ENCODE results near the gene SOD3.

Gene SOD3

DNA sequence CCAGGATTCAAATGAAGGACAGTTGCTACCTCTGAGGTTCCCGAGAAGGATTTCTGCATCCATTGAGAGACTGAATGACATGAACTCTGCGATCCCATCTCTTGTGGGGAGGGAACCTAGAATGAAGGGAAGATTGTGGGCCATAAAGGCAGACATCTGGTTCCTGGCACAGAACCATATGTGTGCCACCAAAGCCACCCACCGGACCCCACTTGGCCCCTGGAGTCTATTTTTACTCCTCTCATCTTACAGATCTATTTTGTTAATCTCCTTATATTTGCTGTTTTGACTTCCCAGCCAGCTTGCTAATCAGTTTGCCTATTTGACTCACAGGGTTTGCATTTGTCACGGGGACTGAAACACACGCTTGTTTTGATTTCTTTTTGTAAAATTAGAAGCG is 7.3 kb downstream of the SOD3 start:
- no peak for DNase-seq

DNA sequence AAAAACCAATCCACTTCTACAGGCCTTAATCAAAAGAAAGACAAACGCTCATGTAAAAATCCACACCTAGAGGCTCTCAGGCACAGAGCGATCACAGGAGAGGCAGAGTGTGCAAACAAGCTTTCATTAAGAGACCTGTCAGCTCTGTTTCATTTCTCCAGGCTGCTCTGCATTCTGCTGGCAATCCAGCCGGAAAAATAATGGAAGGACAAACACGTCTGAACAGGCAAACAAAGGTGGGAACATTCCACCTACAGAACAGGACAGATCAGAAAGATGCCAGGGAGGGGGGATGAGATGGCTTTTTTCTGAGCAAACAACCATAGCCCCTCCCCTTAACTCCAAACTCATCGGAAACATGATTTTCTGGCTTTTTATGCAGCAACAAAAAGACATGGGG is 9.7 kb downstream of the SOD3 start:
- no peak for DNase-seq

DNA sequence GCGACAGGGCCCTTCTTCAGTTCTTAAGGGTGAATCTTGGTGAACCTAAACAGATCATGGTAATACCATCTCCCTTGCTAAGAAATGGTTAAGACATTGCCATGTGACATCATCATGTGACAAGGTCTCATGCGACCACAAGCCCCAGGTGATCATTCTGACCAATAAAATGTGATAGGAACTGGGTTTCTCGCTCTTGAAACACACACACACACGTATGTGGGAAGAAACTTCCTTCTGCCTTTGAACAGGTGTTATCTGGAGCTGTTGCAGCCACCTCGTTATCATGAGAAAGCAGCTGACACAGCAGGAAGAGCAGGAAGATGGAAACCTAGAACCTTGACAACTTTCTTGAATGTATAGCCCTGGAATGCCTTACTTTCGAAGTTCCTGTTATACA is 10.2 kb downstream of the SOD3 start:
- no peak for DNase-seq

DNA sequence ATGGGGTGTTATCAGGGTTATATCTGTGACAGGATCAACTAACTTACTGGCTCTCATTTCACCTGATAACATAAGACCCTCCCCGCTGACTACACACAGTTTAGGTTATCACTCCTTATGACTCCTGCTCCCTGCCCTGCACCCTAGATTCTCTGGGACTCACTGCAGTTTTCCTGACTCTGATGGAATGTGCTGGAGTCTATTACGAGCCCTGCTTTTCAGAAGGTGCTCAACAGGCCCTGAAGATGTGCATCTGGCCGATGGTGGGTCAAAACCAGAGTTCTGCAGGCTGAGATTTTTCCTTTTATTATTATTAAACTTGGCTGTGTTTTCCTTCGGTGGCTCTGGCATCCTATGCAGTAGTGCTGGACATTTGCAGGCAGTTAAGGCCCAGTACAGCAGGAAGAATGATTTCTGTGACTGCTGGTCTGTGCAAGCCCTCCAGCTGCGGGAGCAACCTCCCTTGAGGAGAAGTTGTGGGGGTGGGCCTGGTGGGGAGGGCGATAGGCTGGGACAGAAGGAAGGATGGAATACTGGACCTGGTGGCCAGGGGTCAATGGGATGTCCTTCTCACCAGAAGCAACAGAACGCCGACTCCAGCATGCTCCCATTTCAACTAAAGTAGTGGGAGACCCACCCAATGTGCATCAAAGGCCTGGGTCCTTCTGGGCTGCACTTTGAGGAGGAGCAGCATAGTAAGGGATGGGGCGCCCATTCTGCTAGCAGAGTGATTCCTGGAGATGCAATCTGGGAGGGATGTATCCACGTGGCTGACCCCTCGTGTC is 11.0 kb downstream of the SOD3 start:
- no peak for DNase-seq

DNA sequence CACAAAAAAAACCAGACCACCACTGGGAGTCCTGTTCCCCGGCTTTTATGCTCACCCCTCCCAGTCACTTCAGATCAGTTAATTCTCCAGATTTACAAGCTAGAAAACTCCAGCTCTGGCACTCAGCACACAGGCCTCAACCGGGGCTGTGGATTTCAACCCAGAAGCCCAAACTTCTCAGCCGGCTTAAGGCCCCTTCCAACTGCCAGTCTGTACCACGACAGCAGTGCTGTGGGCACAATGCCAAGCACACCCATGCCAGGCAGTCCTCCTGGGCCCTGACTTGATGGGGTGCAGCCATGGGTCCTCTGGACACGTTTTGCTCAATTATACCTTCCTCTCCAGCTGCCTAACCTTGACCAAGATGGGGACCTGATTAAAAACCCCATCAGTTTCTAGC is 12.2 kb downstream of the SOD3 start:
- no peak for DNase-seq

DNA sequence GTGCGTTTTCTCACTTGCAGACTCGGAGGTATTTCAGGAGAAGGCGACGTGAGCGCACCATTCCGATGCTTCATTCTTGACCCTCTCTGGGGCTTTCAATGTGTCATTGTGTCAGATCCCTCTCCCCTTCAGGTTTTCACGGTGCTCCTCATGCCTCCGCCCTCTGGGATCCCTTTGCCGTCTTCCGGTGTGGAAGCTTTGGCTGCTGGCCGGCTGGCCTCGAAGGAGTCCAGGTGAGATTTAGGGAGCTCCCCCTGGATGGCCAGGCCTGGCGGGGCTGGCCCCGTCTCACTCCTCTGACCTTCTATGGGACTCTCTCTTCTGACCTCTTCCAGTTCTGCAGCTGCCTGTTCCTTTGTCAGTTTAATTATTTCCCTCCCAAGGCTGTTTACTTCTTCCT is 12.9 kb downstream of the SOD3 start:
- DNase-seq, result no peak

GRCh38 chr4:24808955-24809354 is 13.6 kb downstream of the SOD3 start:
- no peak for DNase-seq

DNA sequence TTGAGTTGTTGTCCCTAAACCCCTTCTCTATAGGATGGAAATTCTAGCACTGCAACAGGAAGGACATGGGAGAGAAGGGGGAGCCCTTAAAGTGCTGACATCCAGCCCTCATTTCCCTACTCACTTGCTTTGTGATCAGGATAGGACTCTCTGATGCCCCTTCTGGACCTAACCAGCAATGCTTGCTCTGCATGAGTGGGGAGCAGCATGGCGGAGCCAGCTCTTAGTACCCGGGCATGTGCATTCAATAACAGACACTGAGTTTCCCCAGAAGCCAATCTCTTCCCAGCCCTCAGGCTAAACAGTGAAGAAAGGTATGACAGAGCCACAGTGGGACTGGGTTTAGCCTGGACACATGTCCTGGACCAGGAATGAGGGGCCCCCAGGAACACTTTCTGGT is 14.0 kb downstream of the SOD3 start:
- DNase-seq, result peak in 1 of 4 experiments; percentile 25

GRCh38 chr4:24809815-24810405 is 14.5 kb downstream of the SOD3 start:
- DNase-seq, result peak in 1 of 4 experiments; percentile 14

DNA sequence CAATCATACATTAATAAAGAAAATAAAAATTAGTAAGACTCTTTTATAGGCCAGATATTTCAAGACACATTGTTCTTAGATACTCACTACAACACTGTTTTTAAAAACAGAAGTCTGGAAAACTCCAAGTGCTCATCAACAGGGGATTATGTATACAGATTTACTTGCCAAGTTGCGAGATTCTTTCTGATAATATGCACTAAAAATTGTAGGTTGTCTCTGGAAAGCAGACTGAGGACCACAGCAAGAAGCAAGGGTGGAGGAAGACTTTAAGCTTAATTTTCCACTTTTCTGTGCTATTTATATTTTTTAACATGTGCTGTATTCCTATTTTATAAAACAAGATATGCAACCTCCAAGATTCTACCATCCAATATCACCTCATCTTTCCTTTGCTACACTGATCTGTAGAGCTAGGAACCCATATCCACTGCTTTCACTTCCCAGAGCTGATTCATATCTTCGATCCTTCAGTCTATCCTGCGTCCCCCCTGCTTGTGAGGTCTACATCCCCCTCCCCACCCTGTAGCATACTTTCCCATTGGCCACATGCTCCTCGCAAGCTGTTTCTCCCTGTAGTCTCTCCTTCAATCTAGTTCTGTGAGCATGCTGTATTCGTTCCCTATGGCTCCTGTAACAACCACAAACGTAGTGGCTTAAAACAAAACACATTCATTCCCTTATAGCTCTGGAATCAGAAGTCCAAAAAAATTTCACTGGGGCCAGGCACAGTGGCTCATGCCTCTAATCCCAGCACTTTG is 15.7 kb downstream of the SOD3 start:
- no peak for DNase-seq

- DNase-seq, result no peak
Measured at GRCh38 chr4:24813732-24814131, 18.4 kb downstream of the SOD3 start.

DNA sequence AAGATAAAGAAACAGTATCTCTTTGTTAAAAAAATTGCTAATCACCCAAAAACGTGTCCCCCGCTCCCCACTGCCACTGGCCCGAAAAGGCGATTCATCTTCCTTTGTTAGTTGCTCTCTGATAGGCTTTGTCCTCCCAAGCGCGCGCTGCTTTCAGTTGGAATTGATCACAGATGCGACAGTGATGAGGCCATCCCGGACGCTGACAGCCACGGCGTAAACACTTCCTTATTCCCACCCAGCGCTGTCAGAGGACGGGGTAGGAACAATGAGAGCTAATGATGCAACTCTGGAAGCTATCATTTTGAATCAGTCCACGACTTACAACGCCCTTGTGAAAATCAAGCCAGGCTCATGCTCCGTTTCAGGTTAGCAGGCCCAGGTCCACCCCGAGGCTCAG is 21.4 kb downstream of the SOD3 start:
- no peak for DNase-seq

- no peak for DNase-seq
Measured at GRCh38 chr4:24820541-24820940, 25.2 kb downstream of the SOD3 start.

- DNase-seq, result no peak
Measured at GRCh38 chr4:24824720-24825119, 29.3 kb downstream of the SOD3 start.

GRCh38 chr4:24831637-24832036 is 36.3 kb downstream of the SOD3 start:
- DNase-seq, result no peak

GRCh38 chr4:24835696-24836095 is 40.3 kb downstream of the SOD3 start:
- no peak for DNase-seq

- peak in 3 of 4 experiments; percentile 10 to 13 (median 12) for DNase-seq
Measured at GRCh38 chr4:24836661-24837242, 41.4 kb downstream of the SOD3 start.

GRCh38 chr4:24837336-24837735 is 42.0 kb downstream of the SOD3 start:
- no peak for DNase-seq

DNA sequence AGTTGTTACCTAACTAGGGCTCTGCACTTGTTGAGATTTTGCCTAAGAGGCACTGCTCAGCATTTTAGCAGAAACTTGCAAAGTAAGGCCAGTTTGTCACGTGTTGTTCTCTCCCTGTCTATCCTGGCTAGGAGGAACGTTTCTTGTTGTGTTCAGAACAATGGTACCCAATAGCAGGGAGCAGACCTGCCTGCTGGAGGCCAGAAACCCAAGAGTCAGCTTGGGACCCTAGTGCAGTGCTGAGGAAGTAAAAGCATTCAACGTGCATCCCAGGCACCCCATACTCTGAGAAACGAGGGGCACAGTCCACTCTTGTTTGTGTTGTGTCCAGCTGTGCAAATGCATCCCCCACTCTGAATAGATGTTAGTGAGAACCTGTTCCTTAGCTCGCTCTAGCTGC is 42.4 kb downstream of the SOD3 start:
- no peak for DNase-seq

DNA sequence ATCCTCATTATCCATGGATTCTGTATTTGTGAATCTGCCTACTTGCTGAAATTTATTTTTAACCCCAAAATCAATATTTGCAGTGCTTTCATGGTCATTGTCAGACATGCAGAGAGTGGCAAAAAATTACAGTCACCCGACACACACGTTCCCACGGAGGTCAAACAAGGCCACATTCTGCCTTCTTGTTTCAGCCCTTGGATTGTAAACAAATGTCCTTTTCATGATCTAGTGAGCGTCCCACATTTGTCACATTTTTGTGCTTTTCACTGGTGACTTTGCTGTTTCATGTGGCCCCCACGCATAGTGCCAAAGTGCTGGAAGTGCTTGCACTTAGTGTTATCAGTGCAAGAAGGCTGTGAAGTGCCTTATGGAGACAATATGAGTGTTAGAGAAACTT is 45.0 kb downstream of the SOD3 start:
- DNase-seq, result no peak

DNA sequence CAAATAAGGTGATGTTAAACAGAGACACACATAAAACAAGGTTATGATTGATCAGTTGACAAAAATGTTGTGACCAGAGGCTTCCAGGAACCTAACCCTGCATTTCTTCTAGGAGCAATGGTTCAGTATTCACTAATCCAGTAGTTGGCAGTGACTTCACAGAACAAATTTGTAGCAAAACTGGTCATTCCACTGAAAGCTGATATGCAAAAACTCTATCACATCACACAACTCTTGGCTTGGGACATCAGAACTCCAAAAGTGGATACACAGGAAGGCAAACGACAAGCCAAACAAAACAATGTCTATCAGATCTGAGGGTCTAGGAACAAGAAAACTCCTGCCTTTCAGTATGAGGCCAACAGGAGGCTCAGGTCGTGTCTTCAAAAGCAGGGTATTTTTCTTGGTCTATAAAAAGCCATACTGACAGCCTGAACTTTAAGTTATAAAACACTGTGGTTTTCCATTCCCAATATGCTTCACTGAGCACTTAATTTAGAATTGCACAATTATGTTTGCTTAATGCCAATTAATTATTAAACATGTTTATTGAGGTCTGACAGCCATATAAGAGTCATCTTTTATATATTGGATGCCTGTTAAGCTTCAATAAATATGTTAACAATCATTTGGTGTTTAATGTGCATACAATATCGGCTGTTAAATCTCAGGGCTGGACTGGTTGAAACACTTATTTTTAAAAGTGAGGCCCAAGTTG is 45.6 kb downstream of the SOD3 start:
- DNase-seq, result no peak

- DNase-seq, result no peak
Measured at GRCh38 chr4:24842356-24842755, 47.0 kb downstream of the SOD3 start.

DNA sequence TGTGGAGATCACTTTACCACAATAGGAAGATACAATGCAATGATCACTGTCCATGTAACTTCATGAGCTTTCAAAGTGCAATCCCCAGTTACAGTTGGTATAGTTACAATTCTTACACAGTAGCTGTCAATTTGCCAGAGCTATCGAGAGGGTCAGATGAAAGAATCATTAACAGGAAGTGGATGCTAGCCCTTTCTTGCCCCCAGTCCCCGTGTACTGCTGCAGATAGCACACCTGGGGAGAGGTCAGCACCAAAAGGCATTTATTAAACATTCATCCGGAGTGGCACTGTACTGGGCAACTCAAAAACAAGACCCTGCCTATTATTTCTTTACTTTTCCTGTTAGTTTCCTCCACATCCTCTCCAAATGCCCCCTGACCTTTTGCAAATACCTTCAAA is 47.7 kb downstream of the SOD3 start:
- DNase-seq, result no peak
